Measurements from ENCODE around the gene EVC. TPM values are rescaled to one million over a fixed set of nuclear protein-coding genes. Genes with fewer than 3 reads are reported as not detected.
"Not testable (repeated sequence)": the region's sequence is repeated elsewhere in the genome, so short reads cannot be mapped to it uniquely, and the experiment has no call there.

The EVC gene
- total RNA-seq, 1 experiment from 2014 or later = not detected

DNA sequence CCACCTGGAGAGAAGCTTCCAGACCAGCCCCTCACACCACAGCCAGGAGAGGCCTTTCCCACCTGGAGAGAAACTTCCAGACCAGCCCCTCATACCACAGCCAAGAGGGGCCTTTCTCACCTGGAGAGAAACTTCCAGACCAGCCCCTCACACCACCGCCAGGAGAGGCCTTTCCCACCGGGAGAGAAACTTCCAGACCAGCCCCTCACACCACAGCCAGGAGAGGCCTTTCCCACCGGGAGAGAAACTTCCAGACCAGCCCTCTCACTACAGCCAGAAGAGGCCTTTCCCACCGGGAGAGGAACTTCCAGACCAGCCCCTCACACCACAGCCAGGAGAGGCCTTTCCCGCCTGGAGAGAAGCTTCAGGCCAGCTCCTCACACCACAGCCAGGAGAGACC, 101.1 kb downstream of the EVC start:
- DNase-seq (ENCODE audit: low spot score) = not testable (repeated sequence)

DNA sequence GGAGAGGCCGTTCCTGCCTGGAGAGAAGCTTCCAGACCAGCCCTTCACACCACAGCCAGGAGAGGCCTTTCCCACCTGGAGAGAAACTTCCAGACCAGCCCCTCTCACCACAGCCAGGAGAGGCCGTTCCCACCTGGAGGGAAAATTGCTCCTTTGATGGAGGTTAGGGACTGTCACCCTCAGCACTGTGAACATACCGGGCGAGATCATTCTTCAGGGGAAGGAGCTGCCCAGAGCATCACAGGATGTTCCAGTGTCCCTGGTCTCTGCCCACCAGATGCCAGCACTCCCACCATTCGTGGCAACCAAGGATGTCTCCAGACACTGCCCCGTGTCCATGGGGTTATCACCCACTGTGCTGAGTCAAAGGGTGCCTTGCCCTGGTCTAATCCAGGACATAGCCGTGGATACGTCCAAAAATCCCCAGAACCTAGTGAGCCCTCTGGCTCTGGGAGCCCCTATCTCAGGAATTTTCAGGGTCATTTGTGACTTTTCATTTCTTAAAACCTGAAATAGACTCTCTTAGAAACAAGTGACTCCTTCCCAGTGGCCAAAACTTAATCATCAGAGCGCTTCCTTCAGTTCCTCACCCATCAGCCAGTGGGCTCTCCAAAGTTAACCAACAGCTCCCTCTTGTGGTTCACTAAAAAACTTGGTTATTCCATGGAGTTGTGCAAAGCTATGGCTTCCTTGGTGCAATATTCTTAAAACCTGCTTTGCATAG, 101.7 kb downstream of the EVC start:
- peak; percentile 83 for DNase-seq (ENCODE audit: low spot score)

DNA sequence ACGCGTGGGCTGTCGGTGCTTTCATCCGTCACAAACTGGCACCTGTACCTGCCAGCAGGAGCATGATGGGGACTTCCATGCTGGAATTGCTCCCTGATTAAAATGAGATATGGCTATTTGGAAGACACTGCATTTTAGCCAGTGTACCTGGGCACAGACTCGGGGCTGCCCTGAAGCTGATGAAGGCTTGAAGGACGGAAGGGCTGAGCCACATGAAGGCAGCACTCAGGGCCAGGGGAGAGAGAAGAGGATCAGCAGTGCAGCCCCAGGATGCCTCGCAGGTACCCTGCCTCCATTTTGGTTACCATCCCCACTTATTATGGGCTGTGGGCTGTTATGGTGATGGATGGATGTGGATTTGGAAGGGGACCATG, 102.9 kb downstream of the EVC start:
- no peak for DNase-seq (ENCODE audit: low spot score)

DNA sequence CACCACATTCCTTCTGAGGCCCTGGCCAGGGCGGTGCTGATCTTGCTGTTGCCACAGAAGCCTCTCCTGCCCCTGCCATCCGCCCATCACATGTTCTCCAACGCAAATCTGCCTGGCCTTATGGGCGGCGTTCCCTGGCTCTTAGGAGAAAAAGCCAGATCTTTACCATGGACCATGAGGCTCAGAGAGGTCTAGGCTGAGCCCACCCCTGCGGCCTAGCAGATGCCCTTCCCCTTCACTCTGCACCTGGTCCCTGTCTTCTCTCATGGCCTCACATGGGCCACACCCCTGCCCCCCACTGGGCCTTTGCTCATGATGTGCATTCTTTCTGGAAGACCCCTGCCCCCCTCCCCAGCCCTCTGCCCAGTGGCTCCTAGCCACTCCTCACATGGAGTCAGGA, 103.4 kb downstream of the EVC start:
- no peak for DNase-seq (ENCODE audit: low spot score)

DNA sequence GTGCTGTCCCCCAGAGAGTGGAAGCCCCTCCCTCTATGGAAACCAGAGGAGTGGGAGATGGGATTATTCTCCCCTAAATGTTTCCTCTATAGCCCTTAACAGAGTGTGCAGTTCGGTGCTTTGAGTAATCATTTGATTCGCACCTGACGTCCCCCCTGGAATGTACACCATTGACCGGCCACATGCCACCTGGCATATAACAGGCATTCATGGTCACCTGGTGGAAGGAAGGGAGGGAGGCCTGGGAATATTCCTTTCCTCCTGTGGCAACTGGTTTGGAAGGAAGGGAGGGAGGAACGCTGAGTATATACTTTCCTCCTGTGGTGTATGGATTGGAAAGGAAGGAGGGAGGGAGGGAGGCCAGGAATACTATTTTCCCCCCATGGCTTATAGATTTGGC, 104.6 kb downstream of the EVC start:
- DNase-seq (ENCODE audit: low spot score) = no peak

DNA sequence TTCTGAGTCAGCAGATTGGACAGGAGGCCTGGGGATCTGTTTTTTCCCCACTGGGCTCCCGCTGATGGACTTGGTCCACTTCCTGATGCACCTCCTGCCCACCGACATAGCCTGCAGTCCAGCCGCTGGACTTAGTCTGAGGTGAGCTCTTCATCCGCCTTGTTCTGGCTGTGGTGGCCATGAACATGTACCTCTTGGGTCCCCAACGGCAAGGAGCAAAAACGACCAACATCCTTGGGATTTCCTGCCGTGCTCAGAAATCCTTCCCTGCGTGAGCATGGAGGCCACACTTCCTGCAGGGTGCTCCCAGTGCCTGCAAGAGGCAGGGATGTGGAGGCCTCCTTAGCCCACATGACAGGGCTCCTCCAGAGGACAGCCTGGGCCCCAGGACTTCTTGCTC, 105.1 kb downstream of the EVC start:
- no peak for DNase-seq (ENCODE audit: low spot score)

DNA sequence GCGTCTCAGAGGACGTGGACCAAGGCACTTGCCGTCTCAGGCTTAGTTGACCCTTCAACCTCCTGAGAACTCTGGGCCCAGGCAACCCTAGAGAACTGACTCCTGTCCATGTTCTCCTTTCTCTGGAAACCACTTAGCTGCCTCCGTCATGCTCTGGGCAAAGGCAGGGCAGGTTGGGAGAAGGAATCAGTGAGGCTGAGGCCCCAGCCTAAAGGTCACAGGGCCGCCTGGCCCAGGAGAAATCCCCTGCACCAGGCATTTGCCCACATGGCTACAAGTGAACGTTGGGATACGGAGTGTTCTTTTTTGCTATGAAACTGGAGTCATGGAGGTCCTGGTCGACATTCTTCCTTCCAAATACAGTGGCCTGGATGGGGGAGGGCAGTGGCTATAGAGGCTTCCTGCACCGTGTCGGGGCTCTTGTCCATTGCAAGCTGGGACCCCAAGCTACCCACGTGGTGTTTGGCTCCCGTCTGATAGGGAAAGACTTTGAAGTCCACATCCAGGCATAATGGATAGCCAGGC, 105.9 kb downstream of the EVC start:
- no peak for DNase-seq (ENCODE audit: low spot score)

DNA sequence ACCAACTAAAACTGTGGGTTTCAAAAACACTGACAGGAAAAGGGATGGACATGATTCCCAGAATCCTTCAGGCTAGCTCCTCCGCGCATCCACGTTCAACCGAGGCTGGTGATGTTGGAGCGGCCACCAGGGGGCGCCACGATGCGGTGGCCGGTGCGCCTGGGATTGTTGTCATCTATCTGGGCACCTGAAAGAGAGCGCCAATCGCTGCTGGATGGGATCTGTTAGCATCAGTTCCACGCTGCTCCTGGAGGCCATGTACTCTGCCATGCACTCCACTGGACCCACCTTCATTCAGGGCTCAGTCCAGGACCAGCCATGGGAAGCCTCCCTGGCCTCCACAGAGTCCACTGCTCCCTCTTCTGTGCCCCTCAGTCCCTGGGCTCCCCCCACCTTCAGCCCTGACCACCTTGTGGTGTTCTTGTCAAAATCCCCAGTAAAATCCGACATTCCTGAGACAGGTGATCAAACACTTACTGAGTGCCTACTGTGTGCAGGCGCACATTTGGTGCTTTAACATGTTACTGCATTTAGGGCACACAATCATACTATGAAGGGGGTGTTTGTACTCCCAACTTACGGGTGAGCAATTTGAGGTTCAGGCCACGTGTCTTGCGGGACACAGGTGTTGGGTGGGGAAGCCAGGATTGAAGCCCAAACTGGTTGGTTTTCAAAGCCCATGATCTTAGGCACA, 110.8 kb downstream of the EVC start:
- no peak for DNase-seq (ENCODE audit: low spot score)

DNA sequence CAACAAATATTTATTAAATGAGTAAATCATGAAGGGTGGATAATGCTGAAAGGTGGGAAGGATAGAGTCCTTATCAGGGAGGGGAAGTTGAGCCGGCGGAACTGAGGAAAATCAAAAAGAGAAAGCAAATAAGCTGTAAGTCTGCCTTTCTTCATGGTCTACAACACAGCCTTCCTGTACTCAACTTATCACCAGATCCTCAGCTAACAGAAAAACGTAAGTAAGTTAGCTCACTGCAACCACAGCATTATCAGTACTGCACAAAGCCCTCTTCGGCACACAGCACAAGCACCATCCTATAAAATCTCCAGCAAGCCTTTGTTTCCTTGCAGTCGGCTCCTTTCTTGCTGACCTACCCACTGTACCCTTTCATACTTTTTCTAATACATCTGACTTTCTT, 111.6 kb downstream of the EVC start:
- no peak for DNase-seq (ENCODE audit: low spot score)

DNA sequence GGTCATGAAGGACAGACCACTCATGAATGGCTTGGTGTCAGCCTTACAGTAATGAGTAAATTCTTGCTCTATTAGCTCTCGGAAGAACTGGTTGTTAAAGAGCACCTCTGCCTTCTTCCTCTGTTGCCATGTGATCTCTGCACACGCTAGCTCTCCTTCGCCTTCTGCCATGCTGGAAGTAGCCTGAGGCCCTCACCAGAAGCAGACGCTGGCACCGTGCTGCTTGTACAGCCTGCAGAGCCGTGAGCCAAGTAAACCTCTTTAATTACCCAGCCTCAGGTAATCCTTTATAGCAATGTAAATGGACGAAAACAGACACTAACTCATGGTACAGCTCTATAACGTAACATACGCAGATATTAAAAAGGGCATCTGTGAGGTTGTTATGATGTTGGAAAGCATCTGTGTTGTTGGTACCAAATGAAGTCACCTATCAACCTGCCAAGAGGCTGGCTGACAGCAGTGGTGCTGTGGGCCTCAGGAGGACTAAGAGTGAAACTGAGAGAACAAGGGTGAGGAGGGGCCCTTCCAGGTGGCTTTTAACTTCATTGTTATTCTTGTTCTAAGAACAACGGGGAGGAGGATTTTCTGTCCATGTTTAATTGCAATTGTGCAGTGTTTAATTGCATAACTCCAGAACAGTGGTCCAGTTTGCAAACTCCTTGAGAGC, 112.7 kb downstream of the EVC start:
- DNase-seq (ENCODE audit: low spot score) = no peak

DNA sequence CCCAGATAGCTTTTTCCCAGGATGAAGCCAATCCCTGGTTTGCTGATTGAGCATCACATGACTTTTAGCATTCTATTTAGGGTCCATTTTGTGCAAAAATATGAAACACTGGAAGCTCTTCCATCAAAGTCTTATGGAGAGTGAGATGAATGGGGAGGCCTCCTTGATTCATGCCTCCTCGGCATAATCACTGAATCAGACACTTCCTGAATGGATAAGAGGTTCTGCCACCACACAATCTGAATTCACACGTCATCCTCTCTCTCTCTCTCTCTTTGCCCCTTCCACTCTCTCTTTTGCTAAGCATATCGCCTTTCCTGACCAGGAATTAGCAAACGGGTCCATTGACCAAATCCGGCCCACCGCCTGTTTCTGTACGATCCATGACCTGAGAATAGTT, 113.2 kb downstream of the EVC start:
- no peak for DNase-seq (ENCODE audit: low spot score)

DNA sequence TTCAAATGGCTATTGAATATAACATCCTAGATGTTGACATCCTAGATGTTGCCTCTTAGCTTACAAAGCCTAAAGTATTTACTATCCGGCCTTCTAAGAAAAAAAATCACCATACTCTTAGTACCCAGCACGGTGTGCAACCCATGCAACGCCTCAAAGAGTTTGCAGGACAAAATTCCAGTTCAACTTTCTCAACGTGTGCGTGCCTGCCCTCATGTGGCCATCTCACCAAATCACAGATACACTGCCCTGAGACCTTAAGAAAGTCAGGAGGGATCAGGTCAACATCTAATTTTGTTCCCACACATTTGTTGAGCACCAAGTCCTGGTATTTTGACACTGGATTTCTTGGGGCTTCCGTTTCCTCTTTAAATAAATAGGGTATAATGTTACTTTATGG, 113.6 kb downstream of the EVC start:
- peak; percentile 17 for DNase-seq (ENCODE audit: low spot score)

DNA sequence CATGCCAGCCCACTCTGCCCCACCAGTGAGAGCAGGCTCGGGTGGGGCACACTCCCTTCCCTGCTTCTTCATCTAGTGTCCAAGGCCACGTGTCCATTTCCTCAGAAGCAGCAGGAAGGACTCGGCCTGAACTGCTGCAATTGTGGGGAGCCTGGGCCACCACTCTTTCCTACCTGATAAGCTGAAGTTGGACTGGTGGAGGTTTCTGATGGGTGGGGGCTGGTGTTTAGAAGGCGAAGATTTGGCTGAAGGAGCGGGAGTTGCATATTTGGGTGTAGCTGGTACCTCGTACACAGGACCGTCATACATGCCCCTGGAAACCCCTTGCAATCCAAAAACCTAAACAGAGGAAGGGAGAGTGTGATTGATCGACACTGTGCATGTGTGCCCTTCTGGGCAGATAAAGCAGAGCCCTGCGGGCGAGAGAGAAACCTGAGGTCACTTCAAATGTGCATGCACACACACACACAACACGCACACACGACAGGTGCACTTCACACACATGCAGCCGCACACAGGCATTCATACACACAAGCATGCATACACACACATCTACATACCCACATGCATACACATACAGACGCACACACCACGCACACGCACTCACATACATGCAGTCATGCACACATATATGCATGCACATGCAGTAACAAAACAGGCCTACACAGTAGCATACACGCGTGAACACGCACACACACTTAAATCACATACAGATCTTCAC, 114.5 kb downstream of the EVC start:
- no peak for DNase-seq (ENCODE audit: low spot score)

DNA sequence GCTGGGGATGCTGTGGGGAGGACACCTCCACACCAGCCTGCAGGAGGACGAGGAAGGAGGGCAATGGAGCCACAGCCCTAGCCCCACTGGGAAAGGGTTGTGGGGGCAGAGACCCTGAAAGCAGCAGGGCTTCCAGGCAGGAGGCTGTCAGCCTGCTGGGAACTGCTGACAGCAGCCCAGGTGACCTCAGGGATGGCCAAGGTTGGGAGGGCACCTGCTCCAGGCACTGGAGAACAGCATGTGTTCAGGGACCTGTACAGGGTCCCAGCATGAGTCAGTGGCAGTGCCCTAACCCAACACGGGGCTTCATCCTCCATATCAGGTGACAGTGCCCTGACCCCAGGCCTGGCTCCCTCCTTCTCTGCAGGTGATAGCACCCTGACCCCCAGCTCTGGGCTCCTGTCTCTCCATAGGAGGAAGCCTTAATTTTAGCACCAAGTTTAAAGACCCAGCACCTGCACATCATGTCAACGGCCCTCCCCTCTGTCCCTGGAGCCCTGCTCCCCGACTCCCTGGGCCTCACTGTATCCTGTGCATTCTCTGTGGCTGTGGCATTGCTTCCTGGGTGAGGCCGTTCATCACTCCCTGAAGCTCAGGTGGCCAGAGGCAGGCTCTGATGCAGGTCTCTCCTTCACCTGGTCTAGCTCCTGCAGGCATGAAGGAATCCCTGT, 115.6 kb downstream of the EVC start:
- no peak for DNase-seq (ENCODE audit: low spot score)

DNA sequence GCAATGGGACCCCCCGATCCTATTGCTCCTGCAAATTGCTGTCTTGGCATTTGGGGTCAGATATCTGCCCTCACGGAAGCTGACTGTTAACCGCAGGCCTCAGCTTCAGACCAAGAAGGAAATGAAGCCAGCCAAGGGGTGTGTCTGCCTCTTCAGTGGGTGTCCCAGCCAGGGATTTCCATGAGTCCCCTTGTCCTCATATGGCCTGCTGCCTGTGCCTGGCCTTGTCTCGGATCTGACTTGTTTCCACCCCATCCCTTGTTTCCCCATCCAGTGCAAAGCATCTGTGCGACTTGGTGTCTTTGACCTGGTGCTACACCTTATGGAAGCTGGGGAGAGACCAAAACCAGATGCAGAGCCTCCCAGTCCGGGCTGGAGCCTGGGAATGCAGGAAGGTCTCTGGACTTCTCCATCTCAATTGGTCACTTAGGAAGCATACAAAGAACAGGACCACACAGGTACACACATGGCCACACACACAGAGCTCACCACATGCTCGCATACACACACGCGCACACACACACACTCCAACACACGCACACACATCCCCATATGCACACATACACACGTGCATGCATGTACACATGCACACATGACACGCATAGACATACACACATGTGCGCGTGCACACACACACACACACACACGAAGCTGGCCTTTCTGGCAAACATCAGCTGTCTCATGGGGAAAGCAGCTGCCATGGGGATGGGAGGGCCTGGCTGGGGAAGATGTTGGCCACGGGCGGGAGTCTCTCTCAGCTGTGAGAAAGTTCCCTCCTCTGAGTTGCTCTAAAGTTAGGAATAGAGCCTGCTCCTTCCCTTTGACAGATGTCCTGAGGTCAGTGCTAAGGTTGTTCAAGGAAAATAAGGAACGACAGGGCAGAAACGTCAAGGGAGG, 116.4 kb downstream of the EVC start:
- DNase-seq (ENCODE audit: low spot score) = no peak

DNA sequence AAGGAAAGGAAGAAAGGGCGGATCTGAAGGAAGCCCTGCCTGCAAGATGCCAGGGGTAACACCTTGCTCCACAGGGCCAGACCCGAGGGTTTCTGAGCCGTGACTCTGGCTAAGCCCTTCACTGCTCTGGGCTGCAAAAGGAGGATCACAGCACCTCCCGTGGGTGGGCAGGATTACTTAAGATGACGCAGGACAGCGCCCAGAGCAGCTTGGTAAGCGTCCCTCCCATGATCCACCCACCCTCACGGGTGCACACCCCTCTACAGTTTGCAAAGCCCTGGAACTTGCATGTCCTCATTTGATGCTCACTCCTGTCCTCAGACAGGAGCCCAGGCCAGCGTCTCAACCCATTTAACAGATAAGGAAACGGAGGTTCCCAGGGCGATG, 117.0 kb downstream of the EVC start:
- DNase-seq (ENCODE audit: low spot score) = no peak

DNA sequence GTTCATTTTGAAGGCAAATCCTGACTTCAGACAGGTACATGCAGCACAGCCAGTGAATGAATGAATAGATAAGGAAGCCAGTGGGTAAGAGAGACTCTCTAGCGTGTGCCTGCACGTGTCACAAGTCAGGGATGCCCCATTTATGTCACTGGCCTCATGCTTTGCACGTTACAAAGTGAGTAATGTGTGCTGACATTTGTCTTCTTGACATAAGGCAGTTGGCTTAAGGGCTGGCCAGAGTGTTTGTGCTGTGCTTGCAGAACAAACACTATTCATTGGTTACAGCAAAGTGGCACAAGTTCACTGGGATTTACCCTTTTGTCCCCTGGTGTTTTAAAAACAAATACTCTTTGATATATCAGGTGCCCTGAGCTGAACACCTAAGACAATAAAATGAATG, 125.9 kb downstream of the EVC start:
- no peak for DNase-seq (ENCODE audit: low spot score)

DNA sequence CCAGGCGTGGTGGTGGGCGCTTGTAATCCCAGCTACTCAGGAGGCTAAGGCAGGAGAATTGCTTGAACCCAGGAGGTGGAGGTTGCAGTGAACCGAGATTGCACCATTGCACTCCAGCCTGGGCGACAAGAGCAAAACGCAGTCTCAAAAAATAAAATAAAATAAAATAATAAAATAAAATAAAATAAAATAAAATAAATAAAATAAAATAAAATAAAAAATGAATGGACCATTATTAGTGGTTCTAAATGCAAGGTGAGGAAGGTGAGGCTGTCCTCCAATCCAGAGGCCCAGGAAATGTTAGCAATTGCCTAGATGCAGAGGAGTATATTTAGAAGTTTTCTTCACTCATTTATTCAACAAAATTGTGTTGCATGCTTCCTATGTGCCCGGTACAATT, 126.5 kb downstream of the EVC start:
- not testable (repeated sequence) for DNase-seq (ENCODE audit: low spot score)

DNA sequence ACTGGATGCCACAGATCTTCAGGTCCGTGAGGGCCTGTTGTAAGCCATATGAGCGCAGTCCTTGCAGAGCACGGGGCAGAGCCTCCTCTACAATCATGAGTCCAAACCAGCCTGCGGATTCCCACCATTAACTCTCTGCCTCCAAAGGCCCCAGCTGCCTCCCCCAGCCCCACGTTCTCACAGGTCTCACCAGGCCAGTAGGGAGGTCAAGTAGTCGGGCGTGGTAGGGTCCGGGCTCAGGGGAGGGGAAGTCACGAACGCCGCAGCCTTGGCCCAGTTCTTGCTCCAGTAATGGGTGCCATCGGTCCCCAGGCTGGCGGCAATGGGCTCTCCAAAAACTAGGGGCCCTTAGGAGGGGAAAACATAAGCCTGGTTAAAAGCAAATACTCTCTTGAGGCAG, 128.3 kb downstream of the EVC start:
- DNase-seq (ENCODE audit: low spot score) = no peak
